Epithelial cell of proximal tubule (primary cell): ENCODE results near the gene COA5. TPM values are rescaled to one million over a fixed set of nuclear protein-coding genes. Genes with fewer than 3 reads are reported as not detected.

Experiments used
- DNase-seq: peaks from one replicate; pipeline ENCODE4 v3.0.0-alpha.2; 2011; ENCODE audit warnings: low read depth
- H3K4me3 ChIP-seq: 2 replicates; pipeline ENCODE4 v1.5.1; 2011; ENCODE audit warnings: low read depth, mild to moderate bottlenecking, low read length
- CTCF ChIP-seq: conservative IDR thresholded peaks from 2 replicates; pipeline ENCODE4 v1.5.1; 2012; ENCODE audit warnings: low read depth, mild to moderate bottlenecking, low read length
- total RNA-seq: library from RNA; depleted of rRNA; stranded (reverse); fragments of >200 nt; gene quantifications from 2 replicates; pipeline ENCODE4 v1.2.3, GENCODE V29; 2015

Gene COA5
- total RNA-seq, 1 donor from 2014 or later: 9.3 TPM

GRCh38 chr2:98568161-98568956 is 40.0 kb downstream of the COA5 start:
- TF ChIP-seq CTCF: no peak
- no peak for DNase-seq
- no peak overlapping the region for H3K4me3 ChIP-seq

GRCh38 chr2:98565941-98566340 is 42.4 kb downstream of the COA5 start:
- no peak overlapping the region for H3K4me3 ChIP-seq
- no peak for TF ChIP-seq CTCF
- no peak for DNase-seq

DNA sequence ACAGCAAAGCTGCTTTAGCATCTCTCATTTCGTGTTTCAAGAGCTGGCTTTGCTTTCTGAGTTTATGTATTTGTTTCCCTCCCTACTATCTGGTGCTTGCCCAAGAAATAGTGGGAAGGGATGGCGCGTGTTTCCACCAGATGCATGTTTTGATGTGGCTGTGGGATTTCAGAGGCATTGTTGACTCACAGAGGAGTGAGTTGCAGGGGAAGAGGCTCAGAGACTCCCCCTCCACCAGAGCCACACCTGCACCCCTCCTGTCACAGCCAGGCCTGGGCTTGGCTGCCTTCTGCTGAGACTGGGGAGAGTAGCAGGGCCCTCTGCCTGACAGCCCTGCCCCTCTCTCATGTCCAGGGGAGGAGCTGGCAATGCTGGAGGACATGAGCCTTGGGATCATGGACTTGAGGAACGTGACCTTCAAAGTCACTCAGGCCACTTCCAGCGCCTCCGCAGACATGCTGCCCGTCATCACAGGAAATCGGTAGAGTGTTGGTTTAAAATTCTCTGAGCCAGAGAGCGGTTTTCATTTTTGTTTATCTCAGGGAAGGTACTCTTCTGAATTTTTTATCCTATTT is 42.9 kb downstream of the COA5 start:
- H3K4me3 ChIP-seq: no peak overlapping the region
- DNase-seq: no peak
- TF ChIP-seq CTCF: no peak

- H3K4me3 ChIP-seq: no peak overlapping the region
- no peak for DNase-seq
- no peak for TF ChIP-seq CTCF
Observed at GRCh38 chr2:98564541-98565132, 43.7 kb downstream of the COA5 start.

DNA sequence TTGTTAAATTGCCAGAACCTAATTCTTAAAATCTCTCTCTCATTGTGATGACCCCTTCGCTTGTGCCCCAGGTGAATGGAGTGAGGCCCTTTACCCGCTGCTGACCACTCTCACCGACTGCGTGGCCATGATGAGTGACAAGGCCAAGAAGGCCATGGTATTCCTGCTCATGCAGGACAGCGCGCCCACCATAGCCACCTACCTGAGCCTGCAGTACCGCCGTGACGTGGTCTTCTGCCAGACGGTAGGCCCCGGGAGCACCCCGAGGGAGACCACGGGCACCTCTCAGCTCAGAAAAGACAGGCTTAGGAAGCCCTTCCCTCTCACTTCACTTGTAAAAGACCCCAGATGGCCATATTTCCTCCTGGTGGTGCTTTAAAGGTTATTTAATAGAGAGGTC is 44.9 kb downstream of the COA5 start:
- DNase-seq: no peak
- no peak for TF ChIP-seq CTCF
- H3K4me3 ChIP-seq: no peak overlapping the region

- TF ChIP-seq CTCF: no peak
- no peak for DNase-seq
- no peak overlapping the region for H3K4me3 ChIP-seq
Observed at GRCh38 chr2:98561902-98562695, 46.2 kb downstream of the COA5 start.
